Nephron (organoid): ENCODE results near the gene ADGRG7.
A peak's percentile ranks its signal among the peaks of the same experiment; 100 is the strongest.

Experiments used
- H3K27ac Mint-ChIP-seq, 3 experiments: 2 replicates each; pipeline ENCODE4 v1.8.0; 2020; ENCODE audit warnings: mixed read lengths in 3 of 3, mild to moderate bottlenecking in 2 of 3, moderate library complexity in 1 of 3
- H3K27me3 Mint-ChIP-seq: 2 replicates; pipeline ENCODE4 v1.8.0; 2021; ENCODE audit warnings: low read depth, mild to moderate bottlenecking, moderate library complexity, mixed read lengths
- H3K36me3 Mint-ChIP-seq: 2 replicates; pipeline ENCODE4 v1.8.0; 2020; ENCODE audit warnings: low read depth, mixed read lengths
- H3K4me1 Mint-ChIP-seq: 2 replicates; pipeline ENCODE4 v1.8.0; 2020; ENCODE audit warnings: mixed read lengths
- H3K4me3 Mint-ChIP-seq, 3 experiments: 2 replicates each; pipeline ENCODE4 v1.8.0; 2020; ENCODE audit warnings: mild to moderate bottlenecking in 3 of 3, mixed read lengths in 3 of 3, moderate library complexity in 2 of 3
- H3K9me3 Mint-ChIP-seq: 2 replicates; pipeline ENCODE4 v1.8.0; 2020; ENCODE audit warnings: mixed read lengths
- TF ChIP-seq, protein P1 (sequence below), 3 experiments: fragments of 200-600 bp; sonication (generic); IDR thresholded peaks; one replicate each; pipeline ENCODE4 v1.5.0; 2021; ENCODE audit warnings: antibody characterized with exemption in 3 of 3; ENCODE audit not compliant: unreplicated experiment in 3 of 3

The ADGRG7 gene

DNA sequence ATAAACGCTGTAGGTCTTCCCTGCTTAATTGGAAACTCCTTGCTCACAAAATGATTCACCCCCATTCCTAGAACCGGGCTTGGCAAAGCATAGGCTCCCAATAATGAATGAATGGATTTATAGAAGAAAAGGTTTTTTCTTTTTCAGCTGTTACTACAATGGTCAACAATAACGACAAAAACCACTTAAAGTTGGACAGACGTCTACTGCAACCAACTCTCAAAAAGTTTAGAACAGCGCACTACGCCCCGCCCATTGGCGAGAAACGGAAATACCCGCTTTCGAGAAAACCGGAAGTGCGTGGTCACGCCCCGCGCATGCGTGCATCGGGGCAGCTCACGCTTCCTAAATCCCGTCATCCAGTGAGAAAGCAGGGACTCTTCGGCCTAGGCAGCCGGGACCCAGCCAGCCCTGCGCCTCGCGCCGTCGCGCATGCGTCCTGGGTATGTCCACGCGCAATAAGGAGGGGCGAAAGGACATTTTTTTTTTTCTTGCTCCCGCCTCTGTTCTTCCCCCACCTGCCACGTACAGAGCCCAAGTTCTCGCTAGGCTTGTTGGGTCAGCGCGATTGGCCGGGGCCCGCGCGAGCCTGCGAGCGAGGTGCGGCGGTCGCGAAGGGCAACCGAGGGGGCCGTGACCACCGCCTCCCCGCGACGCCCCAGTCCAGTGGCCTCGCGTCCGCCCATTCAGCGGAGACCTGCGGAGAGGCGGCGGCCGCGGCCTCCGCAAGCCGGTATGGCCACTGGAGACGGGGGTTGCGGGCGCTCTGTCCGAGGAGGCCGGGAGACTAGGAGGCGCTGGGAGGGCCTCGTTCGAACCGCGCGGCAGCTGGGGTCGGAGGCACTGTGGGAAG lies 99.8 kb downstream of the ADGRG7 start, which contains the start of gene TFG:
Gene TFG (plus strand): TSS at position 506 of the 853 bp plus-strand sequence. CDS start 4,192 bp downstream, outside the sequence.
- Mint-ChIP-seq H3K36me3 (peaks cover 32% of the 10 kb centered on the region), H3K27me3 (peaks cover 33% of the 10 kb centered on the region), H3K27ac (peak within 1 kb of the TSS; percentile 84 to 99 (median 96)), H3K4me3 (peak within 1 kb of the TSS; percentile 89 to 93 (median 91)), H3K4me1 (peaks cover 35% of the 10 kb centered on the region), H3K9me3 (peaks cover 10% of the 10 kb centered on the region)
- TF ChIP-seq, protein P1, sequence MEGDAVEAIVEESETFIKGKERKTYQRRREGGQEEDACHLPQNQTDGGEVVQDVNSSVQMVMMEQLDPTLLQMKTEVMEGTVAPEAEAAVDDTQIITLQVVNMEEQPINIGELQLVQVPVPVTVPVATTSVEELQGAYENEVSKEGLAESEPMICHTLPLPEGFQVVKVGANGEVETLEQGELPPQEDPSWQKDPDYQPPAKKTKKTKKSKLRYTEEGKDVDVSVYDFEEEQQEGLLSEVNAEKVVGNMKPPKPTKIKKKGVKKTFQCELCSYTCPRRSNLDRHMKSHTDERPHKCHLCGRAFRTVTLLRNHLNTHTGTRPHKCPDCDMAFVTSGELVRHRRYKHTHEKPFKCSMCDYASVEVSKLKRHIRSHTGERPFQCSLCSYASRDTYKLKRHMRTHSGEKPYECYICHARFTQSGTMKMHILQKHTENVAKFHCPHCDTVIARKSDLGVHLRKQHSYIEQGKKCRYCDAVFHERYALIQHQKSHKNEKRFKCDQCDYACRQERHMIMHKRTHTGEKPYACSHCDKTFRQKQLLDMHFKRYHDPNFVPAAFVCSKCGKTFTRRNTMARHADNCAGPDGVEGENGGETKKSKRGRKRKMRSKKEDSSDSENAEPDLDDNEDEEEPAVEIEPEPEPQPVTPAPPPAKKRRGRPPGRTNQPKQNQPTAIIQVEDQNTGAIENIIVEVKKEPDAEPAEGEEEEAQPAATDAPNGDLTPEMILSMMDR (IDR thresholded peaks at IDR 0.05; ENCODE audit: unreplicated experiment in 3 of 3), result no peak

- Mint-ChIP-seq H3K27ac (peak overlapping the region; percentile 82 to 96 (median 84)), H3K36me3 (peaks cover 36% of the 10 kb centered on the region), H3K4me3 (peak overlapping the region; percentile 89 to 93 (median 91)), H3K9me3 (peaks cover 10% of the 10 kb centered on the region), H3K27me3 (peaks cover 33% of the 10 kb centered on the region), H3K4me1 (peaks cover 37% of the 10 kb centered on the region)
- TF ChIP-seq, protein P1 (IDR thresholded peaks at IDR 0.05; ENCODE audit: unreplicated experiment in 3 of 3), result peak in 1 of 3 experiments; percentile 17
Measured at GRCh38 chr3:100709842-100710260, 100.5 kb downstream of the ADGRG7 start.

GRCh38 chr3:100710261-100710968 lies 101.0 kb downstream of the ADGRG7 start:
- H3K27me3 Mint-ChIP-seq, result peaks cover 31% of the 10 kb centered on the region
- H3K9me3 Mint-ChIP-seq, result peaks cover 10% of the 10 kb centered on the region
- H3K4me1 Mint-ChIP-seq, result peaks cover 41% of the 10 kb centered on the region
- TF ChIP-seq, protein P1 (IDR thresholded peaks at IDR 0.05; ENCODE audit: unreplicated experiment in 3 of 3), result peak; percentile 21 to 34 (median 26)
- peaks cover 41% of the 10 kb centered on the region for H3K36me3 Mint-ChIP-seq
- H3K27ac Mint-ChIP-seq, result peak overlapping the region; percentile 82 to 96 (median 84)
- H3K4me3 Mint-ChIP-seq, result peak overlapping the region; percentile 87 to 93 (median 89)

DNA sequence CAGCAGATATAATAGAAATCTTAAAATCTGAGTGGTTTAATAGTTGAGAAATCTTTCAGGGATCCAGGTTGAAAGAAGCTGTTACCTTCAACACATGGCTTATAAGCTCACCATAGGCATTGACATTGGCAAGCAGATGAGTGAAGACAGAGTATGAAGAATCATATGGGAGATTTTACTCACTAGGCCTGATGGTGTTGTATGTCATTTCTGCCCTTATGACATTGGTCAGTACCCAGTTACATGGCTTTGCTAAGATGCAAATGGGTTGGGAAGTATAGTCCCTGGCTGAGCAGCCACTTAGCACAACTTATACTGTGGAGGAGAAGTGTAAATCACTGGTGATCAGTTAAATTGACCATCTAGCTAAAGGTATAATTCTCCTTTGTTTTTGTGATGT lies 105.8 kb downstream of the ADGRG7 start:
- no peak overlapping the region for H3K4me3 Mint-ChIP-seq
- H3K4me1 Mint-ChIP-seq, result peaks cover 54% of the 10 kb centered on the region
- H3K36me3 Mint-ChIP-seq, result peaks cover 88% of the 10 kb centered on the region

GRCh38 chr3:100717063-100717462 lies 107.7 kb downstream of the ADGRG7 start:
- peaks cover 41% of the 10 kb centered on the region for H3K4me1 Mint-ChIP-seq
- peaks cover 95% of the 10 kb centered on the region for H3K36me3 Mint-ChIP-seq

More for the DNA sequence above, 105.8 kb downstream of the ADGRG7 start:
- H3K27ac Mint-ChIP-seq, result no peak overlapping the region
- no peaks in the 10 kb centered on the region for H3K27me3 Mint-ChIP-seq
- TF ChIP-seq, protein P1 (IDR thresholded peaks at IDR 0.05; ENCODE audit: unreplicated experiment in 3 of 3), result no peak
- H3K9me3 Mint-ChIP-seq, result peaks cover 3% of the 10 kb centered on the region

More at GRCh38 chr3:100717063-100717462, 107.7 kb downstream of the ADGRG7 start:
- TF ChIP-seq, protein P1 (IDR thresholded peaks at IDR 0.05; ENCODE audit: unreplicated experiment in 3 of 3), result no peak
- peaks cover 3% of the 10 kb centered on the region for H3K9me3 Mint-ChIP-seq
- H3K4me3 Mint-ChIP-seq, result no peak overlapping the region
- no peaks in the 10 kb centered on the region for H3K27me3 Mint-ChIP-seq
- H3K27ac Mint-ChIP-seq, result no peak overlapping the region
